Inflammatory macrophage treated with lipopolysaccharide for 1 hour (primary cell): Measurements from ENCODE around the gene SETD7.

Experiments
- DNase-seq, 2 donors: peaks; one replicate each; pipeline ENCODE4 v3.0.0-alpha.2; 2020 to 2022

Gene SETD7

GRCh38 chr4:139568206-139568955 lies 12.4 kb upstream of the SETD7 start:
- no peak for DNase-seq

GRCh38 chr4:139567159-139567870 lies 11.3 kb upstream of the SETD7 start:
- DNase-seq = no peak

GRCh38 chr4:139564502-139564901 lies 8.5 kb upstream of the SETD7 start:
- DNase-seq = no peak

- DNase-seq = no peak
These were observed 7.5 kb upstream of the SETD7 start for GRCh38 chr4:139563515-139563914.

GRCh38 chr4:139562839-139563238 lies 6.8 kb upstream of the SETD7 start:
- no peak for DNase-seq

GRCh38 chr4:139562067-139562684 lies 6.2 kb upstream of the SETD7 start:
- no peak for DNase-seq

- DNase-seq = peak; percentile 79 to 89
These were observed 4.5 kb upstream of the SETD7 start for GRCh38 chr4:139560406-139561104.

GRCh38 chr4:139559687-139560086 lies 3.7 kb upstream of the SETD7 start:
- DNase-seq = peak; percentile 39 to 42

GRCh38 chr4:139559089-139559479 lies 3.1 kb upstream of the SETD7 start:
- DNase-seq = no peak

- no peak for DNase-seq
These were observed 2.4 kb upstream of the SETD7 start for GRCh38 chr4:139558235-139559088.

GRCh38 chr4:139557556-139558110 lies 1.6 kb upstream of the SETD7 start:
- no peak for DNase-seq

- DNase-seq = peak; percentile 16 to 23
These were observed 921 bp upstream of the SETD7 start for GRCh38 chr4:139556724-139557555.

GRCh38 chr4:139555705-139556070 lies 331 bp downstream of the SETD7 start:
- peak; percentile 25 to 33 for DNase-seq

GRCh38 chr4:139554893-139555704 lies 920 bp downstream of the SETD7 start:
- DNase-seq = peak; percentile 73 to 78

- no peak for DNase-seq
These were observed 1.5 kb downstream of the SETD7 start for GRCh38 chr4:139554642-139554892.

- DNase-seq = no peak
These were observed 2.0 kb downstream of the SETD7 start for GRCh38 chr4:139553751-139554641.

GRCh38 chr4:139552517-139553307 lies 3.3 kb downstream of the SETD7 start:
- DNase-seq = peak in 1 of 2 donors; percentile 19

GRCh38 chr4:139550724-139551429 lies 5.1 kb downstream of the SETD7 start:
- DNase-seq = no peak
